Frontal cortex (tissue), 4 donors: ENCODE data around the gene TRAT1. TPM values are rescaled to one million over a fixed set of nuclear protein-coding genes. Genes with fewer than 3 reads are reported as not detected.

ENCODE experiments used
- DNase-seq, 2 donors: peaks; one replicate each; pipeline ENCODE4 v3.0.0; 2012; ENCODE audit warnings: low spot score in 2 of 2
- FAIRE-seq: peaks from 2 replicates; lab custom pipeline; 2012; peaks lifted over from hg19 to GRCh38; lab: Jason Lieb, UNC
- total RNA-seq: library from RNA; depleted of rRNA; stranded (reverse); fragments of >200 nt; gene quantifications from one replicate; pipeline ENCODE4 v1.2.3, GENCODE V29; 2014
- donor health status: control.
- donor health status: control.
- donor health status: control.

TRAT1 gene
- total RNA-seq, 1 donor from 2014 or later: not detected

DNA sequence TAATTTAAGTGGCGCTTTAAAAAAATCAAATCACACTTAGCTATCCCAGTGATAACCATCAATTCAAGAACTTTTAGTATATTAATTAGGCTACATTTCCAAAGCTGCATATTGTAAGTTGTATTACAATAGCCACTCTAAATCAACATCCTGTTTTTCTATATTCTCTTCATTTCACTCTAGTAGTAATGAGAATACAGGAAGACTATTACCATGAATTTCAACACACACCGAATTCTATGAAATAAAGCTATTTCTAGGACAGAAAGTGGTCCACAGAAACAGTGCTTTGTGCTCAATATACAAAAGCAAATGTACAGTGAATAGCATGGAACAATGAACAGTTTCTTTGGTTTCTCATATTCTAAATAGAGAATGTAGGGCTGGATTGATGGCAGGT lies 24.6 kb downstream of the TRAT1 start:
- DNase-seq (no peak), FAIRE-seq (no peak)

DNA sequence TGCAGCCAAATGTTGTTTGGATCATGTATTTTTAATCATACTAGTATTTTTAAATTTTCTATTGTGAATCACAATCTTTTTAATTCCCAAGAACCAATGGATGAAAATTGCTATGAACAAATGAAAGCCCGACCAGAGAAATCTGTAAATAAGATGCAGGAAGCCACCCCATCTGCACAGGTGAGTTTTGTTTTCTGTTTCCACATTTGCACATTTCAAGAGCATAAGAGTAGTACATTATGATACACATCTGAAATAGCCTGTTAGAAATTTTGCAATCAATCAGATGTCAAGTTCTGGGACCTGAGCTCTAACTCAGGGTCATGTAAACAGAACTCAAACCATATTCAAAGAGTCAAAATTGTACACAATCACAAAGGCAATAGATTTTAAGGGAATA lies 26.5 kb downstream of the TRAT1 start:
- FAIRE-seq: no peak
- no peak for DNase-seq

GRCh38 chr3:108861401-108861800 lies 38.8 kb downstream of the TRAT1 start:
- no peak for FAIRE-seq
- no peak for DNase-seq

GRCh38 chr3:108862865-108863798 lies 40.5 kb downstream of the TRAT1 start:
- no peak for FAIRE-seq
- DNase-seq: no peak

- no peak for DNase-seq
- no peak for FAIRE-seq
Measured at GRCh38 chr3:108863799-108864135, 41.2 kb downstream of the TRAT1 start.

GRCh38 chr3:108877901-108878300 lies 55.3 kb downstream of the TRAT1 start:
- DNase-seq (no peak), FAIRE-seq (no peak)

- no peak for FAIRE-seq
- no peak for DNase-seq
Measured at GRCh38 chr3:108879915-108880314, 57.3 kb downstream of the TRAT1 start.

GRCh38 chr3:108882762-108883161 lies 60.2 kb downstream of the TRAT1 start:
- FAIRE-seq (no peak), DNase-seq (no peak)

DNA sequence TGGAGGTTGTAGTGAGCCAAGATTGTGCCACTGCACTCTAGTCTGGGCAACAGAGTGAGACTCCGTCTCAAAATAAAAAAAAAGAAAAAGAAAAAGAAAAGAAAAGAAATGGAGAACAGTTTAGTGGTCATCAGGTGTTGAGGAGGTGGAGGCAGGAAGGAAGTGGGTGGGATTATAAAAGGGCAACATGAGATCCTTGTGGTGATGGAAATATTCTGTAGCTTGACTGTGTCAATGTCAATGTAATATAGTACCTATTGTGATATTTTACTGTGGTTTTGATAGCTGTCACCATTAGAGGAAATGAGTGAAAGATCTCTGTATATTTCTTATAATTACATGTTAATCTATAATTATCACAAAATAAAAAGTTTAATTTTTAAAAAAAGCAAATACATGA lies 60.8 kb downstream of the TRAT1 start:
- FAIRE-seq (no peak), DNase-seq (no peak)

DNA sequence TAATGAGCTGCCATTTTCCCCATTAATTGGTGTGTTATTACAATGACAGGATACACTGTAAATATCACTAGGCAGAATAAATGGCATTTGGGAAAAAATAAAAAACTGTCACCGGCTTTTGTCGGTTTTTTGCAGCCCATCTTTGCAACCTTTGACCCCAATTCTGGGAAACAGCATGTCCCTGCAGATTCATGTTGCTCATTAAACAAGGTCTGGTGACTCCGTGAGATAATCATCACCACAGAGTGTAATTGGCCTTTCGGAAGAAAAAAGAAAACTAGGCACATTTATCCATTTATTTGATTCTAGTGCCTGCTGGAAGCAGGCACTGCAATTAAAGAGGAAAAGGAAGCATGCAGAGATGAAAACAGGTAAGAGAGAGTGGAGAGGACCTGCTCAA lies 64.5 kb downstream of the TRAT1 start:
- DNase-seq: no peak
- FAIRE-seq: no peak

GRCh38 chr3:108887777-108888176 lies 65.2 kb downstream of the TRAT1 start:
- no peak for FAIRE-seq
- no peak for DNase-seq

DNA sequence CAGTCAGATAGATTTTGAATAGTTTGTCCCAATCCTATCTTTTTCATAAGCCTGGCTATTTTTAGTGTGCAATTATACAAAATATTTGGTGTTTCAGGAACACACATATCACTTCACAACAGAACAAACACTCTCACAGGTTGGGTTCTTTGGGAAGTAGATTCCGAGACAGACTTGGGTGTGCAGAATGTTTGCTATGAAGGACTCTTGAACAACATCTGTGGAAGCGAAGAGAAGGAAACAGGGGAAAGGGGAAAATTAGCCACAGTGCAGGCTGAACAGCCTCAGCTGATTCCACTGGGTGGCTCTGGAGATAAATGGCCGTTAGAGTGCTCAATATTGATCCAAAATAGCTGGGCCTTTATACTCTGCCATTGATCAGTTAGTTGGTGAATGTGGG lies 69.2 kb downstream of the TRAT1 start:
- FAIRE-seq (no peak), DNase-seq (no peak)

DNA sequence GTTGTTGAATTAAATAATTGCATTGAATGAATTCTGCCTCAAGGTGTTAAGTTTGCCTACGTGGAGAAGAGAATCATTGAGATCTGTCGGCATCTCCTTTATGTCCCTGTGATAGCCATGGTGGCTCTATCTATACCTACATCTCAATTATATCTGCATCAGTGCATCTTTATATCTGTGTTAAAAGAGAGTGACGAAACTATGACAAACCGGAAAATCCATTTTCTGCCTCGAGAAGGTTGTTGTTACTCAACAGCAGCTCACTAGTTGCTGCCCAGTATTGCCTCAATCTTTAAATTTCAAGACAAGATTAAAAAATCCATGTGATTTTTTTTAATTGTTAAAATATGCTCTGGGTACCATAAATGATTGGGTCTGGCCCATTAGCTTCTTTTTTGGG lies 72.4 kb downstream of the TRAT1 start:
- FAIRE-seq (no peak), DNase-seq (no peak)

DNA sequence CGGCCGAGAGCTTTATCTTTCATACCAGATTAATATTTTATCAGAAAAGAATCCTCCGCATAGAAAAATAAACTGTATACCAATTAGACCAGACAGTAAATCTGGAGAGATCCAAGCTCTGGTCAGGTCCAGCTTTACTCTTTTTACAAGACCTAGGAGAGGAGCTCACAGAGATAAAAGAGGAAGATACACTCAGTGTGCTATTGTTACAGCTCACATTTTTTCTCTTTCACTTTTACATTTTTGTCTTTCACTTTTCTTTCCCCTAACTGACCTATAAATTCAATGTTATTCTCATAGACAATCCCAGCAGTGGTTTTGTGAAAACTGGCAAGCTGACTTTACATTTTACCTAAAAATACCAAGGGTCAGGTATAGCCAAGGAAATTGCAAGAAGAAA lies 75.3 kb downstream of the TRAT1 start:
- DNase-seq (no peak), FAIRE-seq (no peak)

DNA sequence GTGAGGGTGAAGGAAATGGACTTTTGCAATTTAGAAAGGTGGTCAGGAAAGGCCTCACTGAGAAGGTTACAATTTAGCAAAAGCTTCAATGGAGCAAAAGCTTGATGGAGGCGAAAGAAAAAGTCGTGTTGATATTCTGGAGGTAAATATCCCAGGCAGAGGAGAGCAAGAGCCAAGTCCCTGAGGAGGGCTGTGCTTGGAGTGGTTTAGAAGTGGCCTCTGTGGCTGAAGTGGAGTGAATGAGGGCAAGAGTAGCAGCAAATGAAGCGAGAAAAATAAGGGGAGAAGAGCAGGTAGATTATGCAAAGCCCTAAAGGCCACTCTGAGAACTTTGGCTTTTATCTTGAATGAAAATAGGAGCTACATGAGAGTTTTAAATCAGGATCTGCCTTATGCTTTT lies 76.9 kb downstream of the TRAT1 start:
- FAIRE-seq: no peak
- DNase-seq: no peak

Other genes with a start within 250 kb of the TRAT1 start
- gene CIP2A, start 233.3 kb upstream of the TRAT1 start, total RNA-seq: 26.1 TPM
- 51.8 TPM for gene DZIP3, start 233.1 kb upstream of the TRAT1 start, total RNA-seq
- gene RETNLB, start 65.4 kb upstream of the TRAT1 start, total RNA-seq: not detected
- not detected for gene GUCA1C, start 131.1 kb downstream of the TRAT1 start, total RNA-seq